Activated CD4-positive, CD25-positive, alpha-beta regulatory T cell treated with anti-CD3 and anti-CD28 coated beads, Interleukin-2, amount 50 U/mL, for 24 hours (primary cell): Measurements from ENCODE around the gene AANAT.

ENCODE experiments used
- ATAC-seq, 2 donors: fragments of 150-1000 bp; cut with Tn5 transposase; one replicate each; pipeline ENCODE4 v1.10.0; 2021; ENCODE audit warnings: mild to moderate bottlenecking in 1 of 2, moderate library complexity in 1 of 2

Gene AANAT

DNA sequence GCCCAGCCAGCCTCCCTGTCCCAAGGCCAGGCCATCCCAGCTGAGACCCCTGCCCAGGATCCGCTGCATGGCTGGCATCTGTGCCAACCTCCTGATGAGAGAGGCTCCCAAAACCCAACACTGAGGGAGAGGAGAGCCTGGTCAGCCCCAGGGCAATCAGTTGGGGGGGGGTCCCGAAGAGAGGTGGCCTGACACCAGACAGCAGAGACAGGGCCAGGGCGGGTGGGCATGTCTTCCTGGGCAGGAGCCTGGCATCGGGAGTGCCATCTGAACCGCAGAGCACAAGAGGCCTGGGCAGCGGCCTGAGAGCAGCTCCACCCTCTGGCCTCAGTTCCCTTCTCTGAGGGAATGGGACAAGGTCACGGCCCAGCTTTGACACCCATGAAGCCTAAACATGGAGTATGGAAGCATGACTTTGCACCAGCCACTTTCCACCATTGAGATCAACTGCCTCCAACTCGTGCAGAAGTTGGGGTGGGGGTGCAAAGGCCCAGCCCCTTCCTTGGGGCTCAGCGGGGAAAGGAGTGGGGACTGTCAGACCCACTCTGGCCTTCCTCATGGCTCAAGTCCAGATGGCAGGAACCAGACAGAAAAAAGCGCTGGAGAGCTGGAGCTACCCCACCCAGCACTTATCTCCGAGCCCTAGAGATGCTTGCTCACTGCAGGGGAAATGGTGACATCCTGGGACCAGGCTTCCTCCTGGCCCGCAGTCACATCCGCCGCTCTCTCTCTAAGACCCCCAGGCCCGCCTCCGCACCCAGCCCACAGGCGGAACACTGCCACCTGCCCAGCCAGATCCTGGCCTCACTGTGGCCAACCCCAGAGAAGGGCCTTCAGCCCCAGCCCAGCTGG lies 24.1 kb downstream of the AANAT start:
- ATAC-seq: no peak

DNA sequence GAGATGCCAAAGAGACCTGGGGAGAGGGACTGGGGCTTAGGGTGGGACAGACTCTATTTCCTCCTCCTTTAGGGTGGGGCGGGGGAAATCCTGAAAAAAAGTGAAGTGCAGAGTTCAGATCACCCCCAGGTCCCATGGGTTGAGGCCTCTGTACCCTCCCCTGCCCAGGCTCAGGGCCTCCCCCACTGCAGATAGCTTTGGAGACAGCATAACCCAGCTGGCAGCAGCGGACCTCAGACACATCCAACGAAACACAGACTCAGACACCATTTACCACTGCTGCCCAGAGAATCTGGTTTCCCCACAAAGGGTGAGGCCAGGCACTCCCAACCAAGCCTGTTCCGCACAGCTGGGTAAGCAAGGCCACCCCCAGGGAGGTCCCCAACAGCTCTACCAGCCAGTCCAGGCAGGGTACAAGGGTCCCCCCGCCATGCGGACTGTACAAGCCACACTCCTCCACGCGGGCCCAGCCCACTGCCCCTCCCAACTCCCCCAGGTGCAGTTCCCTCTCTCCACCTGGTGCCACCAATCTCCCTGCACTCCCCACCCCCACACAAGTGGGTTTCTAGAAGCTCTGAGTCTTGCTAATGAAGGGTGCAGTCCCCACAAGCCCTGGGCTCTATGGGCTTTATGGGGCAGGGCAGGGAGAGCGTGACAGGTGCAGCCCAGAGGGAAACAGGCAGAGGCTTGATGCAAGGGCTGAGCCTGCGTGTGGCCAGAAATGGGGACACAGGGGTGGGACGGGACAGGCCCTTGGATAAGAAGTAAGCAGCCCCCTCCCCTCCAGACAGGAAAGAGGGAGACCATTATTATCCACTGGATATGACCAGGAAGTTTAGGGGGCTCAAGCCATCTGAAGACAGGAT lies 25.0 kb downstream of the AANAT start:
- ATAC-seq: peak; percentile 22 to 33

DNA sequence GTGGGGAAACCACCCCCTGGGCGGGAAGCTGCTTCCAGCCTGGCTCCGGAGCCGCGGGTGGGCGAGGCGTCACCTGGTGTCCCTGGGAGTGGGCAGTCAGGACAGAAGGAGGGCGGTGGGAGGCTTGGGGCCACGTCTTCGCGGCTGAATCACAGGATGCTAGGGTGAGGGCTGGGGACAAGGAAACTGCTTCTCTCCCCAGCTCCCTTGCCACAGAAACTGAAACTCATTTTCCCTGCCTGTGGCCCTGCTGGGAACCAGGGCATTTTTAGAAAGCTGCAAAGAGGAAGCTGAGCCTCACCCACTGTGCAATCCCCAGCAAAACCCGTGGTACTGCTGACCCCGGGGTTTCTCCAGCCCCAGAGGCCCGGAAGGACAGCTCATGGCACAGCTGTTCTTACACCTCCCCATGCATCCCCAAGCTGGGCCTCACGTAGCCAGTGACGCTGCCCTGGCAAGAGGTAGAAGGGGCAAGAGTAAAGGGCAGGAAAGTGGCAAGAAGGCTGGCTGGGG lies 25.6 kb downstream of the AANAT start:
- ATAC-seq: peak; percentile 63 to 68

DNA sequence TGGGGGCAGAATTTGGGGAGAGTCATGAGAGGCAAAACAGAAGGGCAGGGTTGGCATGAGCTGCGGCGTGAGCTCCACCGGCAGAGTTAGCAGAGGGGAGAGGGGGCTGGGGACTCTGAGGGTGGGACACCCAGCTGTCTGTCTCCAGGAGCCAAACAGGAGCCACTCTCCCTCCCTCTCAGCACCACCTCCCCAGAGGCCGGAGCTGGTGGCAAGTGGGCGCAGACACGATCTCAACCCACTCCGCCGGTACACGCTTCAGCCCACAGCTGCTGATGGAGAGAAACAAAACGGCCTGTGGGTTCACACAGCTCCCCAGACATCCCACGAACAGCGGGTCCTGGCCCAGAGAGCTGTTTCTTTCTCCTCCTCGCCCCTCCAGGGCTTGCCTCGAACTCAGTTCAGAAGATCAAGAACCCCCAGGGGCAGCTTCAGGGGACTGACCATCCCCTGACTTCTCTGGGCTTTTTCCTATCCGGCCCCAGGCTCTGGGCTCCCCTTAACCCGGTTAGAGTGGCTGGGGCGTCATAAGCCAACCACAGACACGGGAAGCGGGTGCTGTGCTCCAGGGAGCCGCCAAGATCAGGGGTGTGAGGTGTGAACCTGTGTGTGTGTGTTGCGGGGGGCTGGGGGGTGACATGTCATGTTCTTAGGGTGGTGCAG lies 26.2 kb downstream of the AANAT start:
- ATAC-seq: peak in 1 of 2 donors; percentile 6

- ATAC-seq: no peak
Measured at GRCh38 chr17:76495663-76496400, 28.4 kb downstream of the AANAT start.

DNA sequence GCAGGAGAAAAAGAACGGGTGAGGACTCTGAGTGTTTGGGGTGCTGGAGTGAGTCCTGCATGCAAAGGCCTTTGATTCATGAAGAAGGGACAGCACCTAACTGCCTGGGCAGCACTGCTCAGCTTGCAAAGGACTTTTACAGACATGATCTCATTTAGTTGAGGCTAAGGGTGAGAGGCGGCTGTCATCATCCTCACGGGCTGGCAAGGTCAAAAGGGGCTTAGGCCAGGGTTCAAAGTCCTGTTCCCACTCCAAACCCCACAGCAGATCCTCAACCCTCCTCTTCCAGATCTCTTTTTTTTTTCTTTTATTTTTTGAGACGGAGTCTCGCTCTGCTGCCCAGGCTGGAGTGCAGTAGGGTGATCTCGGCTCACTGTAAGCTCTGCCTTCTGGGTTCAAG lies 29.1 kb downstream of the AANAT start:
- ATAC-seq: no peak

- no peak for ATAC-seq
Measured at GRCh38 chr17:76497699-76497978, 30.2 kb downstream of the AANAT start.

DNA sequence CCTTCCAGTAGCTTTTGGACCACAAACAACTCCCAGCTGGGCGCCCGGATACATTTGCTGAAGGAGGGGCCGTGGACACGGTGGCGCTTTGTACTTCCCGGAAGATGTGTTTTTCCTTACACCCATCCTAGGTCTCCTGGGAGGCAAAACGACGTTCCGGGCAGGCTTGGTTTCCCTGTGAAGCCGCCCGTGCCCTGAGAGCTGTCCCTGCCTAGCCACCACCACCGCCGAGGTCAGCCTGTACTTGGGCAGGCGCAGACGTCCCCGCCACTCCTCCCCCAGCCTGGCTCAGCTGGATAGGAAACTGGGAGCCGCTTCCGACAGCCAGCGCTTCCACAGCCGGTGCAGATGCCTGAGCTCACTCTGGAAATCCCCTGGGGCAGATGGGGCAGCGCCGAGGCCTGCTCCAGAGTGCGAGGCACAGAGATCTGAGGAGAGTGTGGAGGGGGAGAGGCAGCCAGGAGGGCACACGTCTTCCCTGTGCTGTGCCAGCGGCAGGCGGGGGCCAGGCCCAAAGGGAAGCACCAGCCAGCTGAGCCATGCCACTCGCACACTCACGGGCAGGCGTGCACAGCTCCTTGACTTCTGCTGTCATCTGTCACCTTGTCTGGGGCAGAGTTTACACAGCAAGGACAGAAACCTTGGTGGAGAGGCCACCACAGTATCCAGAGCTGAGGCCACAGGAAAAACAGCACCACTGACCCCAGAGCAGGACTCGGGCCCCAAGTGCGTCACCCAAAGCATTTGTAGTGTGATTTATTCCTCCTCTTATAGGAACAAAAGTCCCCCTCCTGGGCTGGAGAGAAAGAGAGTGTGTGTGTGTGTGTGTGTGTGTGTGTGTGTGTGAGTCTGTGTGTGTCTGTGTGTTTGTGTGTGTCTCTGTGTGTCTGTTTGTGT lies 30.8 kb downstream of the AANAT start:
- ATAC-seq: no peak

GRCh38 chr17:76498876-76499251 lies 31.5 kb downstream of the AANAT start:
- ATAC-seq: no peak

DNA sequence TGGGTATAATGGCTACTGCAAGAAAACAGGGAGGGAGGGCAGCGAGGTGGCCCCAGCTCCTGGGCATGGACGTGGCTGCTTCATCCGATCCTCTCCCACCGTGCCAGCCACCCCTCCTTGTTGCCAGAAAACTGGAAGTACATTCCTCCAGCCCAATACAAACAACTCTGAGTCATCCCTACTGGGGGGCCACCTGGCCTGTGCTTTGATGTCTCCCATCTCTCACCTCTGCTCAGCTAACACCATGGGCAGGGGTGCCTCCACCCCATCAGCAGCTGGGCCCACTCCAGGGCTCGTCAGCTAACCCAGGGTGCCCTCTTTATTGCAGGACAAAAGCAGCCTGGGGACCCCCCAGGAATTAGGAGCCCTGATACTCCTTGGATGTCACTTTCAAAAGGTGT lies 31.9 kb downstream of the AANAT start:
- ATAC-seq: no peak

GRCh38 chr17:76500074-76500746 lies 32.8 kb downstream of the AANAT start:
- no peak for ATAC-seq

GRCh38 chr17:76500747-76501017 lies 33.3 kb downstream of the AANAT start:
- peak; percentile 4 to 30 for ATAC-seq

- ATAC-seq: peak; percentile 91
Measured at GRCh38 chr17:76501018-76501826, 33.8 kb downstream of the AANAT start, which contains the start of gene RHBDF2. Gene RHBDF2, minus strand, starts transcription at chr17:76501423. Its CDS starts 19,899 bp downstream, at chr17:76481524.

GRCh38 chr17:76501827-76502307 lies 34.5 kb downstream of the AANAT start:
- ATAC-seq: no peak

- no peak for ATAC-seq
Measured at GRCh38 chr17:76502341-76503211, 35.2 kb downstream of the AANAT start.

DNA sequence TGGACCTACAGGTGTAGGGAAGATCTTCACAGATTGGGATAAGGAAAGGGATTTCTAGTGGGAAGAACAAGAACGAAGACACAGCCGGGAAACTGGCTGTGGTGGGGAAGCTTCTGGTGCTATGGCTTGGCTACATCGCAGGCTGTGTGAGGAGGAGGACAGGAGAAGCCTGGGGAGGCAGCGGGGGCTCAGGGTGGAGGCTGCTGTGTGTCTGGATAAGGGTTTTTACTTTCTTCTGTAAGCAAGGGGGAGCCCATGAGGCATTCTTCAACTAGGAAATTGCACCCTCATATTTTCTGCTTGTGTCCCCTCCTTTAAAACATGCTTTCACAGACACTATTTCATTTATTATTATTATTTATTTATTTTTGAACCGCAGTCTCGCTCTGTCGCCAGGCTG lies 36.7 kb downstream of the AANAT start:
- ATAC-seq: no peak

- ATAC-seq: peak; percentile 84 to 89
Measured at GRCh38 chr17:76506408-76507345, 39.3 kb downstream of the AANAT start.
